BE2C (cell line): Measurements from ENCODE around the gene DOCK2.
"Not testable (repeated sequence)": the region's sequence is repeated elsewhere in the genome, so short reads cannot be mapped to it uniquely, and the experiment has no call there.

ENCODE experiments used
- DNase-seq: peaks from one replicate; pipeline ENCODE4 v3.0.0-alpha.2; 2020
- H3K27me3 ChIP-seq: fragments of 250-450 bp; sonication (Bioruptor Pico); 2 replicates; pipeline ENCODE4 v1.5.1; 2020; ENCODE audit warnings: mild to moderate bottlenecking
- H3K36me3 ChIP-seq: fragments of 250-450 bp; sonication (Bioruptor Pico); 2 replicates; pipeline ENCODE4 v1.5.1; 2020; ENCODE audit warnings: mild to moderate bottlenecking
- H3K4me1 ChIP-seq: fragments of 250-450 bp; sonication (Bioruptor Pico); 2 replicates; pipeline ENCODE4 v1.5.1; 2020
- H3K4me3 ChIP-seq: 2 replicates; pipeline ENCODE4 v1.5.1; 2011; ENCODE audit warnings: low read depth, low read length
- H3K9me3 ChIP-seq: fragments of 250-450 bp; sonication (Bioruptor Pico); 2 replicates; pipeline ENCODE4 v1.5.1; 2020
- CTCF ChIP-seq: IDR thresholded peaks from 2 replicates; pipeline ENCODE4 v1.5.1; 2012; ENCODE audit warnings: mild to moderate bottlenecking, low read depth, low read length

Gene DOCK2

GRCh38 chr5:169652057-169652456 lies 15.0 kb downstream of the DOCK2 start:
- Histone ChIP-seq H3K4me3 (no peak overlapping the region), H3K9me3 (no peaks in the 10 kb centered on the region), H3K36me3 (no peaks in the 10 kb centered on the region), H3K27me3 (no peaks in the 10 kb centered on the region), H3K4me1 (peaks cover 5% of the 10 kb centered on the region; the same call in 1 of the 2 replicates)
- DNase-seq: no peak
- no peak for TF ChIP-seq CTCF

GRCh38 chr5:169653091-169653490 lies 16.0 kb downstream of the DOCK2 start:
- Histone ChIP-seq H3K27me3 (no peaks in the 10 kb centered on the region), H3K4me1 (peaks cover 5% of the 10 kb centered on the region; the same call in 1 of the 2 replicates), H3K4me3 (no peak overlapping the region), H3K9me3 (no peaks in the 10 kb centered on the region), H3K36me3 (no peaks in the 10 kb centered on the region)
- DNase-seq: no peak
- no peak for TF ChIP-seq CTCF

GRCh38 chr5:169655353-169655752 lies 18.3 kb downstream of the DOCK2 start:
- H3K4me3 ChIP-seq: no peak overlapping the region
- H3K4me1 ChIP-seq: peaks cover 5% of the 10 kb centered on the region; the same call in 1 of the 2 replicates
- TF ChIP-seq CTCF: no peak
- no peak for DNase-seq
- no peaks in the 10 kb centered on the region for H3K27me3 ChIP-seq
- H3K36me3 ChIP-seq: no peaks in the 10 kb centered on the region
- no peaks in the 10 kb centered on the region for H3K9me3 ChIP-seq

- no peak overlapping the region for H3K4me3 ChIP-seq
- H3K9me3 ChIP-seq: no peaks in the 10 kb centered on the region
- H3K36me3 ChIP-seq: no peaks in the 10 kb centered on the region
- no peak for DNase-seq
- peaks cover 2% of the 10 kb centered on the region; the same call in 1 of the 2 replicates for H3K4me1 ChIP-seq
- no peaks in the 10 kb centered on the region for H3K27me3 ChIP-seq
- no peak for TF ChIP-seq CTCF
Observed at GRCh38 chr5:169656125-169656901, 19.2 kb downstream of the DOCK2 start.

- Histone ChIP-seq H3K9me3 (no peaks in the 10 kb centered on the region), H3K4me3 (no peak overlapping the region), H3K4me1 (no peaks in the 10 kb centered on the region), H3K36me3 (no peaks in the 10 kb centered on the region), H3K27me3 (no peaks in the 10 kb centered on the region)
- DNase-seq: no peak
- no peak for TF ChIP-seq CTCF
Observed at GRCh38 chr5:169657127-169657526, 20.1 kb downstream of the DOCK2 start.

GRCh38 chr5:169662451-169662850 lies 25.4 kb downstream of the DOCK2 start:
- DNase-seq, H3K9me3 ChIP-seq, H3K36me3 ChIP-seq, H3K27me3 ChIP-seq, H3K4me1 ChIP-seq, H3K4me3 ChIP-seq: not testable (repeated sequence)

- Histone ChIP-seq H3K36me3 (no peaks in the 10 kb centered on the region), H3K4me1 (no peaks in the 10 kb centered on the region), H3K27me3 (peaks cover 6% of the 10 kb centered on the region), H3K9me3 (no peaks in the 10 kb centered on the region), H3K4me3 (no peak overlapping the region)
- TF ChIP-seq CTCF: no peak
- no peak for DNase-seq
Observed at GRCh38 chr5:169663537-169663936, 26.5 kb downstream of the DOCK2 start.
